Heart right ventricle (tissue), 16 donors: ENCODE results near the gene DPP9. TPM values are rescaled to one million over a fixed set of nuclear protein-coding genes. Genes with fewer than 3 reads are reported as not detected.

Source experiments
- ATAC-seq, 8 donors: fragments of 200-7000 bp; cut with Tn5 transposase; one replicate each; pipeline ENCODE4 v1.9.1; 2020; ENCODE audit warnings: mild to moderate bottlenecking in 8 of 8, moderate library complexity in 8 of 8, moderate number of reproducible peaks in 1 of 8
- DNase-seq, 2 donors: peaks; one replicate each; pipeline ENCODE4 v3.0.0-alpha.2; 2020
- H3K27ac ChIP-seq, 10 donors: fragments of 200-600 bp; sonication (generic) in 2 of 10; one replicate each; pipeline versions ENCODE4 v1.5.0 to v1.8.0; 2020 to 2022; ENCODE audit warnings: mild to moderate bottlenecking in 3 of 10
- H3K27me3 ChIP-seq, 7 donors: fragments of 200-600 bp; one replicate each; pipeline ENCODE4 v1.8.0; 2021 to 2022; ENCODE audit warnings: mild to moderate bottlenecking in 2 of 7
- H3K36me3 ChIP-seq, 9 donors: fragments of 200-600 bp; sonication (generic) in 1 of 9; one replicate each; pipeline versions ENCODE4 v1.5.0 to v1.8.0; 2020 to 2022; ENCODE audit warnings: mild to moderate bottlenecking in 2 of 9
- H3K4me1 ChIP-seq, 9 donors: fragments of 200-600 bp; sonication (generic) in 1 of 9; one replicate each; pipeline versions ENCODE4 v1.5.0 to v1.8.0; 2020 to 2022; ENCODE audit warnings: mild to moderate bottlenecking in 4 of 9
- H3K4me3 ChIP-seq, 10 donors: fragments of 200-600 bp; sonication (generic) in 2 of 10; one replicate each; pipeline versions ENCODE4 v1.5.0 to v1.8.0; 2020 to 2022; ENCODE audit warnings: mild to moderate bottlenecking in 7 of 10, moderate library complexity in 2 of 10
- H3K9me3 ChIP-seq, 11 donors: fragments of 200-600 bp in 10 of 11; sonication (generic) in 2 of 11; one replicate each; pipeline versions ENCODE4 v1.5.0 to v1.8.0; 2013 to 2022; ENCODE audit warnings: mild to moderate bottlenecking in 2 of 11, control low read depth in 1 of 11, moderate library complexity in 1 of 11
- WGBS, 2 donors: extraction: QIAGEN DNeasy Blood & Tissue Kit; methylation state at CpG; one replicate each; pipeline ENCODE4 v1.1.7; 2013; ENCODE audit warnings: inconsistent platforms in 1 of 2; 5-methylcytosine and 5-hydroxymethylcytosine counted together
- intact Hi-C, 10 donors: fragments of 100-400 bp; cut with DNase I; formaldehyde crosslinking; loops; one replicate each; pipeline versions ENCODE4 v1.11.1 to v1.14.2; 2022
- long read RNA-seq, 3 donors: library from polyadenylated mRNA; unstranded; transcript quantifications; one replicate each; pipeline ENCODE4 v2.0.0, GENCODE V29; 2020 to 2021
- polyA plus RNA-seq, 2 donors: library from polyadenylated mRNA; stranded (reverse); fragments of 200-250 nt; gene quantifications; one replicate each; pipeline ENCODE4 v1.2.3, GENCODE V29; 2013
- total RNA-seq, 10 donors: library from RNA; stranded (reverse); fragmentation: NEBNext Ultra II Directional in 3 of 10; extraction: Animal tissue kit (Norgen Biotek cat#: 25700) in 3 of 10; gene quantifications; one replicate each; pipeline versions ENCODE4 v1.2.1 to v1.2.4, GENCODE V29; 2021 to 2023
- TF ChIP-seq, protein P1 (sequence below), 9 donors: fragments of 200-600 bp; sonication (generic) in 2 of 9; IDR thresholded peaks; one replicate each; pipeline versions ENCODE4 v1.5.0 to v1.8.0; 2021 to 2022; ENCODE audit warnings: antibody characterized with exemption in 9 of 9, mild to moderate bottlenecking in 5 of 9, moderate library complexity in 1 of 9
- donor health status: Arrhythmogenic right ventricular cardiomyopathy.
- donor health status: ischemic (EF 13 %, LVEDD 7.1; RV severe dilation, severe dysfunction).
- donor health status: healthy with polysubstance abuse.
- donor health status: DM: no; HTN: yes; CAD: no.
- donor health status: DM: no; HTN: no; CAD: no.
- donor health status: ischemic (EF 25% LVEDD 6.9; RV normal size, moderate dysfunction).
- donor health status: ischemic (EF 25% LVEDD 5.7; RV mildly dilated, moderate dysfunction).
- donor health status: healthy.
- donor health status: DM: yes; HTN: yes; CAD: no.
- donor health status: Ischemic cardiomyopathy.
- donor health status: ischemic (EF 35%, LVEDD 5.7; RV mildly dilated, moderate dysfunction).
- donor health status: nonischemic (EF 11% LVEDD 7.7; RV severe dilation, severe dysfunction).
- donor health status: DM: yes; HTN: yes; CAD: no.
- donor health status: PGD.
- donor health status: ischemic (EF 29% LVEDD 5.4; RV normal size, mild dysfunction).
- donor health status: nonischemic (EF 23%, LVEDD 6.1; RV moderate dilation, normal function).

DPP9 gene
- total RNA-seq: 10 to 100 TPM; 34.2 to 52.2 (median 45.0) TPM
- polyA plus RNA-seq: 10 to 100 TPM; 34.0 to 42.2 TPM
- long read RNA-seq, donor 1, full-length matches to known transcripts: 14 of 71 reads
- long read RNA-seq, donor 1, partial matches to known transcripts: 25 of 71 reads
- long read RNA-seq, donor 1, other reads (novel, unspliced or antisense): 32 of 71 reads
- long read RNA-seq, donor 2, full-length matches to known transcripts: 15 of 71 reads
- long read RNA-seq, donor 2, partial matches to known transcripts: 23 of 71 reads
- long read RNA-seq, donor 2, other reads (novel, unspliced or antisense): 33 of 71 reads
- long read RNA-seq, donor 3, full-length matches to known transcripts: 56 of 181 reads
- long read RNA-seq, donor 3, partial matches to known transcripts: 90 of 181 reads
- long read RNA-seq, donor 3, other reads (novel, unspliced or antisense): 35 of 181 reads

DNA sequence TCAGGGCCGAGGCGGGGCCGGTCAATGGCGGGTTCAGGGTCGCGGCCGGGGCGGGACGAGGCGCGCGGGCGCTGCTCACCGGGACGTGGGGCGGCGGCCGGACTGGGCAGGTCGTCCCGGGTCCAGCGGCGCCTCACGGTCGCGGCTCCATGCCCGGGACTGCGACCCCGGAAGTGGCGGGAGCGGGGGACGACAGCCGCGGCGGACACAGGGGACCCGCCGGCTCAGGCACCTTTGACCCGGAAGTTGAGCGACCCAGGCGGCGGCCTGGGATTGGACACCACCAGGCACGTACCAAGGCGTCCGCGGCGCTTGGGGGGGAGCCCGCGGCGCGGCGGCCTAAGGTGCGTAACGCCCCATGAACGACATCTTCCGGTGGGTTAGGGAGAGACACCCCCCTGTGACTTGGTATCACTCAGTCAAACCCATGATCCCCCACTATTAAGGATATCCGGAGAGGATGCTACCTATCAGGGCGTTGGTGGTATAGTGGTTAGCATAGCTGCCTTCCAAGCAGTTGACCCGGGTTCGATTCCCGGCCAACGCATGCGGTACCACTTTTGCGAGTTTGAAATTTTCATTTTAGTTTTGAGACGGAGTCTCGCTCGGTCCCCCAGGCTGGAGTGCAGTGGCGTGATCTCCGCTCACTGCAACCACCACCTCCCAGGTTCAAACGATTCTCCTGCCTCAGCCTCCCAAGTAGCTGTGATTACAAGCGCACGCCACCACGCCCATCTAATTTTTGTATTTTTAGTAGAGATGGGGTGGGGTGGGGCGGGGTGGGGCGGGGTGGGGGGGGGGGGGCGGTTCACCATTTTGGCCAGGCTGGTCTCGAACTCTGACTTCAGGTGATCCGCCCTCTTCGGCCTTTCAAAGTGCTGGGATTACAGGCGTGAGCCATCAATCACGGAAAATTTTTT lies at the start of gene DPP9:
Gene DPP9, minus strand, starts transcription at position 248 of the 920 bp plus-strand sequence. CDS start 3,936 bp downstream, outside the sequence.
- Histone ChIP-seq H3K4me3 (peak within 1 kb of the TSS; percentile 76 to 97 (median 91)), H3K4me1 (peaks cover 10 to 34% (median 24%) of the 10 kb centered on the region in 9 donors), H3K27me3 (no peaks in the 10 kb centered on the region), H3K27ac (peak within 1 kb of the TSS; percentile 89 to 97 (median 94)), H3K9me3 (no peaks in the 10 kb centered on the region), H3K36me3 (peaks cover 0 to 34% (median 8%) of the 10 kb centered on the region in 9 donors)
- WGBS, 2 donors: 1% methylated on average over 74 to 79 of the region's 79 CpGs
- intact Hi-C loops: loop anchor here in 4 of 10 donors (2.0 to 5.0 kb wide), 4 partner anchors 47 to 67 kb away; partner anchors contain the start of genes FEM1A (in 3 of the 4) and MYDGF (in 3 of the 4)
- ATAC-seq (peak; percentile 95 to 97 (median 96)), DNase-seq (peak; percentile 96 to 97)
- TF ChIP-seq, protein P1, sequence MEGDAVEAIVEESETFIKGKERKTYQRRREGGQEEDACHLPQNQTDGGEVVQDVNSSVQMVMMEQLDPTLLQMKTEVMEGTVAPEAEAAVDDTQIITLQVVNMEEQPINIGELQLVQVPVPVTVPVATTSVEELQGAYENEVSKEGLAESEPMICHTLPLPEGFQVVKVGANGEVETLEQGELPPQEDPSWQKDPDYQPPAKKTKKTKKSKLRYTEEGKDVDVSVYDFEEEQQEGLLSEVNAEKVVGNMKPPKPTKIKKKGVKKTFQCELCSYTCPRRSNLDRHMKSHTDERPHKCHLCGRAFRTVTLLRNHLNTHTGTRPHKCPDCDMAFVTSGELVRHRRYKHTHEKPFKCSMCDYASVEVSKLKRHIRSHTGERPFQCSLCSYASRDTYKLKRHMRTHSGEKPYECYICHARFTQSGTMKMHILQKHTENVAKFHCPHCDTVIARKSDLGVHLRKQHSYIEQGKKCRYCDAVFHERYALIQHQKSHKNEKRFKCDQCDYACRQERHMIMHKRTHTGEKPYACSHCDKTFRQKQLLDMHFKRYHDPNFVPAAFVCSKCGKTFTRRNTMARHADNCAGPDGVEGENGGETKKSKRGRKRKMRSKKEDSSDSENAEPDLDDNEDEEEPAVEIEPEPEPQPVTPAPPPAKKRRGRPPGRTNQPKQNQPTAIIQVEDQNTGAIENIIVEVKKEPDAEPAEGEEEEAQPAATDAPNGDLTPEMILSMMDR (IDR thresholded peaks at IDR 0.05): peak in 6 of 9 donors; percentile 33 to 54 (median 46)

DNA sequence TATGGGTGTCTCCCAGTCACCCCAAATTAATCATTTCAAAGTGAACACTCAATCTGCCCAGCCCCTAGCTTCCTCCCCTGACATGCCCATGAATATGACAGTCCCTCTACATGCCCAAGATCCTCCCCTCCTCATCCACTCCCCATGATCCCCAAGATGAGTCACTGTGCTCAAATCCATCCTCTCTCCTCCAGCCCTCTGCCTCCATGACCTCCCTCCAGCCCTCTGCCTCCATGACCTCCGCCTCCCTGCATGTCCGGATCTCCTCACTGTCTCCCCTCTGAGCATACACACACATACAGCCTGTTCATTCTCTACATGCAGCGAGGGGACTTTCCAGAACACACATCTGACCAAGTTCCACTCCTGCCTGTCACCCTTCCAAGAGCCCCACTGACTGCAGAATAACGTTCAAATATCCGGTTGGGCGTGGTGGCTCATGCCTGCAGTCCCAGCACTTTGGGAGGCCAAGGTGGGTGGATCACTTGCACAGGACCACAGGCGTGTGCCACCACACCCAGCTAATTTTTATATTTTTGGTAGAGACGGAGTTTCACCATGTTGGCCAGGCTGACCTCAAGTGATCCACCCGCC lies 49.5 kb upstream of the DPP9 start:
- peaks cover 0 to 8% (median 0%) of the 10 kb centered on the region in 7 donors for H3K27me3 ChIP-seq
- peaks cover 0 to 5% (median 0%) of the 10 kb centered on the region in 11 donors for H3K9me3 ChIP-seq
- H3K4me3 ChIP-seq: no peak overlapping the region
- DNase-seq: no peak
- no peak for ATAC-seq
- no peaks in the 10 kb centered on the region for H3K4me1 ChIP-seq
- TF ChIP-seq, protein P1 (IDR thresholded peaks at IDR 0.05): no peak
- no peak overlapping the region for H3K27ac ChIP-seq
- 61 to 65% methylated on average over 9 of the region's 9 CpGs for WGBS, 2 donors
- H3K36me3 ChIP-seq: no peaks in the 10 kb centered on the region
- intact Hi-C loops: no loop called here

DNA sequence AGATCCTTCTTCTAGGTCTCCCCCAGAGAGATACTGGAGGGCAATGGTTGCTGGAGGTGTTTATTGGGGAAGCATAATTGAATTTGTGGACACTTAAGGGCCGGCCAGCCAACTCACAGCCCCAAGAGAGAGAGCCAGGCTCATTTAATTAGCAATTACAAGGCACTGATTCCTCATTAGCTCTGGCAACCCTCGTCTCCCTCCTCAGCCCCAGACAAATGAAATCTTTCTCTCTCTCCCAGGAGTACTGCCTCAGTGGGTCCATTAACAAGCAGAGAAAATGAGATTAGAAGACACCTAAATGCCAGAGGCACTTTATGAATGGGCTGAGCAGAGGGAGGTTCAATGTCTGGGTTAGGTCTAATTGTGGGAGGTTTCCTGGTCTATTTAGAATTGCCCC lies 48.9 kb upstream of the DPP9 start:
- Histone ChIP-seq H3K4me1 (no peaks in the 10 kb centered on the region), H3K36me3 (no peaks in the 10 kb centered on the region), H3K27me3 (peaks cover 0 to 8% (median 0%) of the 10 kb centered on the region in 7 donors), H3K27ac (no peak overlapping the region), H3K4me3 (no peak overlapping the region), H3K9me3 (peaks cover 0 to 5% (median 0%) of the 10 kb centered on the region in 11 donors)
- DNase-seq (no peak), ATAC-seq (no peak)
- TF ChIP-seq, protein P1 (IDR thresholded peaks at IDR 0.05): no peak
- intact Hi-C loops: no loop called here
- whole genome bisulfite sequencing, 2 donors: 50 to 55% methylated on average over 2 of the region's 2 CpGs
